ENCODE measurements around the gene FMN1. TPM values are rescaled to one million over a fixed set of nuclear protein-coding genes. Genes with fewer than 3 reads are reported as not detected.
A peak's percentile ranks its signal among the peaks of the same experiment; 100 is the strongest.

Gene FMN1
- total RNA-seq, 4 donors from 2014 or later, result 4.3 to 10.1 (median 8.8) TPM

- peaks cover 3 to 89% (median 25%) of the 10 kb centered on the region in 4 donors for H3K27me3 ChIP-seq
- H3K9me3 ChIP-seq, result no peaks in the 10 kb centered on the region
- WGBS, 2 donors, result 29 to 33% methylated on average over 13 of the region's 13 CpGs
- no peaks in the 10 kb centered on the region for H3K36me3 ChIP-seq
- intact Hi-C loops (cut with DNase I), result no loop called here
- no peak for TF ChIP-seq POLR2A (IDR thresholded peaks at IDR 0.05)
- TF ChIP-seq, protein P1, sequence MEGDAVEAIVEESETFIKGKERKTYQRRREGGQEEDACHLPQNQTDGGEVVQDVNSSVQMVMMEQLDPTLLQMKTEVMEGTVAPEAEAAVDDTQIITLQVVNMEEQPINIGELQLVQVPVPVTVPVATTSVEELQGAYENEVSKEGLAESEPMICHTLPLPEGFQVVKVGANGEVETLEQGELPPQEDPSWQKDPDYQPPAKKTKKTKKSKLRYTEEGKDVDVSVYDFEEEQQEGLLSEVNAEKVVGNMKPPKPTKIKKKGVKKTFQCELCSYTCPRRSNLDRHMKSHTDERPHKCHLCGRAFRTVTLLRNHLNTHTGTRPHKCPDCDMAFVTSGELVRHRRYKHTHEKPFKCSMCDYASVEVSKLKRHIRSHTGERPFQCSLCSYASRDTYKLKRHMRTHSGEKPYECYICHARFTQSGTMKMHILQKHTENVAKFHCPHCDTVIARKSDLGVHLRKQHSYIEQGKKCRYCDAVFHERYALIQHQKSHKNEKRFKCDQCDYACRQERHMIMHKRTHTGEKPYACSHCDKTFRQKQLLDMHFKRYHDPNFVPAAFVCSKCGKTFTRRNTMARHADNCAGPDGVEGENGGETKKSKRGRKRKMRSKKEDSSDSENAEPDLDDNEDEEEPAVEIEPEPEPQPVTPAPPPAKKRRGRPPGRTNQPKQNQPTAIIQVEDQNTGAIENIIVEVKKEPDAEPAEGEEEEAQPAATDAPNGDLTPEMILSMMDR (IDR thresholded peaks at IDR 0.05), result no peak
- peak overlapping the region in 2 of 4 donors; percentile 49 to 69 for H3K4me3 ChIP-seq
- DNase-seq, result no peak
- H3K27ac ChIP-seq, result peak overlapping the region in 3 of 4 donors; percentile 78 to 91 (median 86)
- H3K4me1 ChIP-seq, result peaks cover 0 to 30% (median 12%) of the 10 kb centered on the region in 3 donors
Observed at GRCh38 chr15:32716216-32716914, 478.1 kb downstream of the FMN1 start.

Small RNAs within 50 kb of the gene (small RNA-seq; reads per million reads assigned to genes)
- 0 reads per million in 4 donors for gene RF00591

Other genes with a start within 250 kb of the FMN1 start
- gene RYR3, start 116.3 kb upstream of the FMN1 start, total RNA-seq, result 1 to 10 TPM in 1 of 4 donors, under 1 TPM in 3; 0.15 to 4.2 (median 0.43) TPM

Measured in esophagus squamous epithelium (tissue), 5 donors.